HPDE6-E6E7 (cell line): ENCODE results near the gene NAGA.
A peak's percentile ranks its signal among the peaks of the same experiment; 100 is the strongest.

Source experiments
- DNase-seq: peaks from one replicate; pipeline ENCODE4 v3.0.0; 2011; ENCODE audit warnings: missing footprints; ENCODE audit errors: extremely low spot score

The NAGA gene

DNA sequence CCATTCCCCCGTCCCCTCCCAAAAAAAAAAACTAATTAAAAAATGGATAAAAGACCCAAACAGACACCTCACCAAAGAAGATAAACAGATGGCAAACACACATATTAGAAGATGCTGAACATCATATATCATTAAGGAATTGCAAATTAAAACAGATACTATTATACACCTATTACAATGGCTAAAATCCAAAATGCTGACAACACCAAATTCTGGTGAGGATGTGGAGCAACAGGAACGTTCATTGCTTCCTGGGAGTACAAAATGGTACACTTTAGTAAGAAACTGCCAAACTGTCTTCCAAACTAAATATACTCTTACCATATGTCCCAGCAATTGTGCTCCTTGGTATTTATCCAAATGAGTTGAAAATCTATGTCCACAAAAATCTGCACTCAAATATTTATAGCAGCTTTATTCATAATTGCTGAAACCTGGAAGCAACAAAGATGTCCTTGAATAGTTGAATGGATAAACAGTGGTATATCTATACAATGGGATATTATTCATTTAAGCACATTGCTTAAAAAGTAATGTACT is 19.9 kb downstream of the NAGA start:
- no peak for DNase-seq

DNA sequence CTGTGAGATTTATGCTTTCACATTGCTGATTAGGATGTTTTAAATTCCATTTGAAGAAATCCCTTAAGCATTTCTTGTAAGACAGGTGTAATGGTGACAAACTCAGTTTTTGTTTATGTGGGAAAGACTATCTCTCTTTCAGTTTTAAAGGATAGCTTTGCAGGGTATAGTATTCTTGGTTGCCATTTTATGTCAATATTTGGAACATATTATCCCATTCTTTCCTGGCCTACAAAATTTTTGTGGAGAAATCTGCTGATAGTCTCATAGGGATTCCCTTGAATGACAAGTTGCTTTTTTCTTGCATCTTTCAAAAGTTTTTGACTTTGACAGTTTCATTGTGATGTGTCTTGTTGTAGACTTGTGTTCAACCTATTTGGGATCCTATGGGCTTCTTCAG is 28.8 kb downstream of the NAGA start:
- no peak for DNase-seq

DNA sequence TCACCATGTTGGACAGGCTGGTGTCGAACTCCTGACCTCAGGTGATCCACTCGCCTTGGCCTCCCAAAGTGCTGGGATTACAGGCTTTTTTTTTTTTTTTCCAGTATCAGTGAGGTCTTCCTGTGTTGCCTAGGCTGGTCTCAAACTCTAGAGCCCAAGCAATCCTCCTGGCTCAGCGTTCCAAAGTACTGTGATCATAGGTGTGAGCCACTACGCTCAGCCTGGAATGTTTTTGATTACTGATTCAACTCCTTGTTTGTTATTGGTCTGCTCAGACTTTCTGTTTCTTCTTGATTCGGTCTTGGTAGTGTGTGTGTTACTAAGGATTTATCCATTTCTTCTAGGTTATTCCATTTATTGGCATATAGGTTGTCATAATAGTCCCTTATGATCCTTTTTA is 31.3 kb downstream of the NAGA start:
- DNase-seq = no peak

DNA sequence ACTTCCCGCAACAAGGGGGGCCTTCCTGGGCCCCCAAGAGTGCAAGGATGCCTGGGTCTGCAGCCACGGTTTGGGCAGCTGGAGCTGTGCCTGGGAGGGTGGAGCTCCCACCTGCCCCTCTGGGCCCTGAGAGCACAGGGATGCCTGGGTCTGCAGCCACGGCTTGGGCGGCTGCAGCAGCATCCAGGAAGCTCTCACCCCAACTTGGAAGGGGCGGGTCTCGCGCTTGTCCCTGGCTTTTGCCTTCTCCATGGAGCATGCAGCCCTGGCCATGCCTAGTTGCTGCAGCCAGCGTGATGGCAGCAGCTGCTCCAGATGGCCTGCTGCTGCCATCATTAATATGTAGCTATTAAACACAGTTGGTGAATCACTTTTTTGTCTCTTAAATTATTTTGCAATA is 35.4 kb downstream of the NAGA start:
- DNase-seq = no peak

DNA sequence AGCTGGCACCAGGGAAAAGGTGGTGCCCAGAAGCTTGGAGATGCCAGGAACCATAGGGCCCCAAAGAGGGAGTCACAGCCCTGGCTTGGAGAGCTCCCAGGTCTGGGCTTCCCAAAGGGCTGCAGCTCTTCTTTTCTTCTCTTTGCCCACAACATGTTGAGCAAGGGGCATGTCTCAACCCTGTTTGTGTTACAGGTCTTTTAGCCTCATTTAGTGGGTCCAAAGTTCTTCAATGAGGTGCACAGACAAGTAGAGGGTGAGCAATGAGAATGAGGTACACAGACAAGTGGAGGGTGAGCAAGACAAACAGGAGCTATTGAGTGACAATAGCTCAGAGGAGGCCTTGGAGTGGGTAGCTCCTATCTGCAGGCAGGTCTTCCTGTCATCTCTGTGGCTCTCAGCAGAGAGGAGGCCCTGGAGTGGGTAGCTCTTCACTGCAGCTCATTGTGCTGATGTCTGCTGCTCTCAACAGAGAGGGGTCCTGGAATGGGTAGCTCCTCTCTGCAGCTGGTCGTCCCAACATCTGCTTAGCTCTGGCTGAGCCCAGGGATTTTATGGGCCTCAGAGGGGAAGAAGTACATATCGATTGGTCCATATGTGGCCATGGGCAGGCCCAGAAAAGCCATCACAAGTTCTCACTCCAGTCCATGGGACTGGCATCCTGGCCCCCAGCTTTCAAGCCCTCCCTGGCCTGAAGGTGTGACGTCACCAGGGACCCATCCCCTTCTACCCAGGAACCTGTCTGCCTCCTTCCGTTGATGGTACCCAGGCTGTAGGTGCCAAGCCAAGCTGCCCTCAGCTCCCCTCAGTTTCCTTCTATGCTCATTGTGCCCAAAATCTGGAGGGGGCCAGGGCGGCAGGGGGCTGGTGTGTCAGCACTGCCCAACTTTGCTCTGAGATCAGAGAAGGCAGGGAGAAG is 37.1 kb downstream of the NAGA start:
- DNase-seq = no peak

DNA sequence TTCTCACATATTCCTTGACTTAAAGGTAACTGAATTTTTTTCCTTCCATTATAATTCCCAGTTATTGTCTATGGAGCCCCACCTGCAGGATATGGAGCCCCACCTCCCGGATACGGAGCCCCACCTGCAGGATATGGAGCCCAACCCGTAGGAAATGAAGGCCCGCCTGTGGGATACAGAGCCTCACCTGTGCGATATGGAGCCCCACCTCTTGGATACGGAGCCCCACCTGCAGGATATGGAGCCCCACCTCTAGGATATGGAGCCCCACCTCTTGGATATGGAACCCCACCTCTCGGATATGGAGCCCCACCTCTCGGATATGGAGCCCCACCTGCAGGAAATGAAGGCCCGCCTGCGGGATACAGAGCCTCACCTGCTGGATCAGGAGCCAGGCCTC is 43.9 kb downstream of the NAGA start:
- no peak for DNase-seq

GRCh38 chr22:42025421-42025820 is 45.2 kb downstream of the NAGA start:
- DNase-seq = no peak

GRCh38 chr22:42022162-42022847 is 48.3 kb downstream of the NAGA start:
- peak; percentile 71 for DNase-seq

GRCh38 chr22:42021571-42021970 is 49.0 kb downstream of the NAGA start:
- no peak for DNase-seq

GRCh38 chr22:42018224-42018623 is 52.4 kb downstream of the NAGA start:
- DNase-seq = no peak

- no peak for DNase-seq
Observed at GRCh38 chr22:42016111-42016510, 54.5 kb downstream of the NAGA start.

DNA sequence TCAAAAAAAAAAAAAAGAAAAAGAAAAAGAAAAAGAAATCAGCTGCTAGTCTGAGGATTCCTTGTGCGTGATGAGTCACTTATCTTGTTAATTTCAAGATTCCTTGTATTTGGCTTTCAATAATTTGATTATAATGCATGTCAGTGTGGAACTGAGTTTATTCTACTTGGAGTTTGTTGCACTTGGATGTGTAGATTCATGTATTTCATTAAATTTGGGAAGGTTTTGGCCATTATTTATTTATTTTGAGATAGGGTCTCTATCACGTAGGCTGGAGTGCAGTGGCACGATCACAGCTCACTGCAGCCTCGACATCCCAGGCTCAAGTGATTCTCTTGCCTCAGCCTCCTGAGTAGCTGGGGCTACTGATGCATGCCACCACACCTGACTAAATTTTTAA is 57.2 kb downstream of the NAGA start:
- DNase-seq = no peak

GRCh38 chr22:42010778-42011177 is 59.8 kb downstream of the NAGA start:
- no peak for DNase-seq
